ENCODE data around the gene WFDC5. TPM values are rescaled to one million over a fixed set of nuclear protein-coding genes. Genes with fewer than 3 reads are reported as not detected.

Gene WFDC5
- total and polyA plus RNA-seq, 9 of the 15 experiments (the other 6 are each of a cell fraction or from before 2014, with no cell fraction given) = not detected

GRCh38 chr20:45070932-45071632 is 43.9 kb downstream of the WFDC5 start (continued):
- TF ChIP-seq CEBPB (tag; IDR thresholded peaks at IDR 0.05) = peak; percentile 94
- peak; percentile 83 for TF ChIP-seq CBFA2T3 (IDR thresholded peaks at IDR 0.05)
- TF ChIP-seq MTA3 (IDR thresholded peaks at IDR 0.05; ENCODE audit: borderline replicate concordance) = peak; percentile 68; the same call in 1 of the 2 replicates
- no peak for TF ChIP-seq E2F3 (CRISPR knock-in tag; IDR thresholded peaks at IDR 0.05)
- TF ChIP-seq NFRKB (IDR thresholded peaks at IDR 0.05; ENCODE audit: low read depth) = no peak
- 0 out of 2 replicates have a peak, but pooled peaks have one; percentile 46 for TF ChIP-seq ZNF589 (CRISPR knock-in tag; IDR thresholded peaks at IDR 0.05; ENCODE audit: low read depth)
- TF ChIP-seq PTRF (tag; IDR thresholded peaks at IDR 0.05) = no peak
- TF ChIP-seq FOS (IDR thresholded peaks at IDR 0.05; ENCODE audit: extremely low read depth, insufficient read length) = peak; percentile 68
- TF ChIP-seq, protein P1, sequence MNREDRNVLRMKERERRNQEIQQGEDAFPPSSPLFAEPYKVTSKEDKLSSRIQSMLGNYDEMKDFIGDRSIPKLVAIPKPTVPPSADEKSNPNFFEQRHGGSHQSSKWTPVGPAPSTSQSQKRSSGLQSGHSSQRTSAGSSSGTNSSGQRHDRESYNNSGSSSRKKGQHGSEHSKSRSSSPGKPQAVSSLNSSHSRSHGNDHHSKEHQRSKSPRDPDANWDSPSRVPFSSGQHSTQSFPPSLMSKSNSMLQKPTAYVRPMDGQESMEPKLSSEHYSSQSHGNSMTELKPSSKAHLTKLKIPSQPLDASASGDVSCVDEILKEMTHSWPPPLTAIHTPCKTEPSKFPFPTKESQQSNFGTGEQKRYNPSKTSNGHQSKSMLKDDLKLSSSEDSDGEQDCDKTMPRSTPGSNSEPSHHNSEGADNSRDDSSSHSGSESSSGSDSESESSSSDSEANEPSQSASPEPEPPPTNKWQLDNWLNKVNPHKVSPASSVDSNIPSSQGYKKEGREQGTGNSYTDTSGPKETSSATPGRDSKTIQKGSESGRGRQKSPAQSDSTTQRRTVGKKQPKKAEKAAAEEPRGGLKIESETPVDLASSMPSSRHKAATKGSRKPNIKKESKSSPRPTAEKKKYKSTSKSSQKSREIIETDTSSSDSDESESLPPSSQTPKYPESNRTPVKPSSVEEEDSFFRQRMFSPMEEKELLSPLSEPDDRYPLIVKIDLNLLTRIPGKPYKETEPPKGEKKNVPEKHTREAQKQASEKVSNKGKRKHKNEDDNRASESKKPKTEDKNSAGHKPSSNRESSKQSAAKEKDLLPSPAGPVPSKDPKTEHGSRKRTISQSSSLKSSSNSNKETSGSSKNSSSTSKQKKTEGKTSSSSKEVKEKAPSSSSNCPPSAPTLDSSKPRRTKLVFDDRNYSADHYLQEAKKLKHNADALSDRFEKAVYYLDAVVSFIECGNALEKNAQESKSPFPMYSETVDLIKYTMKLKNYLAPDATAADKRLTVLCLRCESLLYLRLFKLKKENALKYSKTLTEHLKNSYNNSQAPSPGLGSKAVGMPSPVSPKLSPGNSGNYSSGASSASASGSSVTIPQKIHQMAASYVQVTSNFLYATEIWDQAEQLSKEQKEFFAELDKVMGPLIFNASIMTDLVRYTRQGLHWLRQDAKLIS (CRISPR knock-in tag; IDR thresholded peaks at IDR 0.05) = no peak
- no peak for TF ChIP-seq ATF1 (CRISPR knock-in tag; IDR thresholded peaks at IDR 0.05)
- peak; percentile 47; the same call in 1 of the 2 replicates for TF ChIP-seq ATF1 (tag; IDR thresholded peaks at IDR 0.05)
- TF ChIP-seq PHF20 (IDR thresholded peaks at IDR 0.05; ENCODE audit: partially characterized antibody) = no peak
- TF ChIP-seq POU5F1 (IDR thresholded peaks at IDR 0.05; ENCODE audit: borderline replicate concordance, low read depth, low read length, partially characterized antibody) = no peak
- peak; percentile 66; the same call in 1 of the 2 replicates for TF ChIP-seq FOXJ2 (tag; IDR thresholded peaks at IDR 0.05)
- no peak for TF ChIP-seq ZFP30 (CRISPR knock-in tag; IDR thresholded peaks at IDR 0.05; ENCODE audit: borderline replicate concordance)
- peak in 1 of 2 experiments; percentile 96; a peak in 2 of 4 replicates for TF ChIP-seq RCOR1 (IDR thresholded peaks at IDR 0.05; ENCODE audit: borderline replicate concordance in 1 of 2, low read depth in 2 of 2, low read length in 2 of 2)
- no peak for TF ChIP-seq ZNF224 (CRISPR knock-in tag; IDR thresholded peaks at IDR 0.05)
- no peak for TF ChIP-seq SUPT5H (IDR thresholded peaks at IDR 0.05)
- no peak for TF ChIP-seq PYGO2 (tag; IDR thresholded peaks at IDR 0.05)
- no peak for TF ChIP-seq CREB5 (CRISPR knock-in tag; IDR thresholded peaks at IDR 0.05)
- peak; percentile 60; the same call in 1 of the 2 replicates for TF ChIP-seq EHMT2 (IDR thresholded peaks at IDR 0.05)
- TF ChIP-seq, protein P2, sequence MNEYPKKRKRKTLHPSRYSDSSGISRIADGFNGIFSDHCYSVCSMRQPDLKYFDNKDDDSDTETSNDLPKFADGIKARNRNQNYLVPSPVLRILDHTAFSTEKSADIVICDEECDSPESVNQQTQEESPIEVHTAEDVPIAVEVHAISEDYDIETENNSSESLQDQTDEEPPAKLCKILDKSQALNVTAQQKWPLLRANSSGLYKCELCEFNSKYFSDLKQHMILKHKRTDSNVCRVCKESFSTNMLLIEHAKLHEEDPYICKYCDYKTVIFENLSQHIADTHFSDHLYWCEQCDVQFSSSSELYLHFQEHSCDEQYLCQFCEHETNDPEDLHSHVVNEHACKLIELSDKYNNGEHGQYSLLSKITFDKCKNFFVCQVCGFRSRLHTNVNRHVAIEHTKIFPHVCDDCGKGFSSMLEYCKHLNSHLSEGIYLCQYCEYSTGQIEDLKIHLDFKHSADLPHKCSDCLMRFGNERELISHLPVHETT (CRISPR knock-in tag; conservative IDR thresholded peaks at IDR 0.05 in 1 of 2, IDR thresholded peaks at IDR 0.05 in 1 of 2) = peak in 1 of 2 experiments; percentile 62; a peak in 2 of 4 replicates
- no peak for TF ChIP-seq KAT8 (IDR thresholded peaks at IDR 0.05; ENCODE audit: low read depth)
- TF ChIP-seq ZNF354B (CRISPR knock-in tag; IDR thresholded peaks at IDR 0.05) = no peak

Data from K562 (cell line).